ENCODE data around the gene OR10D3. TPM values are rescaled to one million over a fixed set of nuclear protein-coding genes. Genes with fewer than 3 reads are reported as not detected.

Gene OR10D3
- total RNA-seq, 1 experiment from 2014 or later, result not detected

GRCh38 chr11:124172599-124172998 is 10.5 kb upstream of the OR10D3 start:
- DNase-seq, result no peak
- TF ChIP-seq CTCF (IDR thresholded peaks at IDR 0.05; ENCODE audit: unreplicated experiment), result no peak
- Mint-ChIP-seq H3K27me3 (ENCODE audit: unreplicated experiment) (no peaks in the 10 kb centered on the region), H3K4me1 (ENCODE audit: low read depth, unreplicated experiment) (no peaks in the 10 kb centered on the region), H3K36me3 (ENCODE audit: insufficient read depth, unreplicated experiment) (no peaks in the 10 kb centered on the region), H3K9me3 (ENCODE audit: low read depth, unreplicated experiment) (no peaks in the 10 kb centered on the region), H3K4me3 (ENCODE audit: low read depth, unreplicated experiment) (no peak overlapping the region), H3K27ac (ENCODE audit: unreplicated experiment) (no peak overlapping the region)
- BruUV-seq (replicated peaks), result no TSS peak
- CTCF ChIA-PET, result no interaction called here
- intact Hi-C loops (cut with micrococcal nuclease; ENCODE audit: unreplicated experiment), result no loop called here

GRCh38 chr11:124174001-124174583 is 9.1 kb upstream of the OR10D3 start:
- H3K27ac Mint-ChIP-seq (ENCODE audit: unreplicated experiment), result no peak overlapping the region
- no peaks in the 10 kb centered on the region for H3K9me3 Mint-ChIP-seq (ENCODE audit: low read depth, unreplicated experiment)
- intact Hi-C loops (cut with micrococcal nuclease; ENCODE audit: unreplicated experiment), result no loop called here
- CTCF ChIA-PET, result interaction anchor here (0.6 kb wide), 1 partner anchor 1190 kb away, joined by 4 read pairs; no protein-coding TSS in a partner anchor
- H3K27me3 Mint-ChIP-seq (ENCODE audit: unreplicated experiment), result no peaks in the 10 kb centered on the region
- no TSS peak for BruUV-seq (replicated peaks)
- H3K36me3 Mint-ChIP-seq (ENCODE audit: insufficient read depth, unreplicated experiment), result no peaks in the 10 kb centered on the region
- no peak for DNase-seq
- no peak overlapping the region for H3K4me3 Mint-ChIP-seq (ENCODE audit: low read depth, unreplicated experiment)
- H3K4me1 Mint-ChIP-seq (ENCODE audit: low read depth, unreplicated experiment), result no peaks in the 10 kb centered on the region
- TF ChIP-seq CTCF (IDR thresholded peaks at IDR 0.05; ENCODE audit: unreplicated experiment), result no peak

- Mint-ChIP-seq H3K27me3 (ENCODE audit: unreplicated experiment) (no peaks in the 10 kb centered on the region), H3K27ac (ENCODE audit: unreplicated experiment) (no peak overlapping the region), H3K36me3 (ENCODE audit: insufficient read depth, unreplicated experiment) (no peaks in the 10 kb centered on the region), H3K4me1 (ENCODE audit: low read depth, unreplicated experiment) (no peaks in the 10 kb centered on the region), H3K4me3 (ENCODE audit: low read depth, unreplicated experiment) (no peak overlapping the region), H3K9me3 (ENCODE audit: low read depth, unreplicated experiment) (peaks cover 2% of the 10 kb centered on the region)
- no peak for TF ChIP-seq CTCF (IDR thresholded peaks at IDR 0.05; ENCODE audit: unreplicated experiment)
- no TSS peak for BruUV-seq (replicated peaks)
- DNase-seq, result no peak
- CTCF ChIA-PET, result no interaction called here
- intact Hi-C loops (cut with micrococcal nuclease; ENCODE audit: unreplicated experiment), result no loop called here
Measured at GRCh38 chr11:124176925-124177715, 6.0 kb upstream of the OR10D3 start.

GRCh38 chr11:124179310-124179709 is 3.8 kb upstream of the OR10D3 start:
- DNase-seq, result no peak
- H3K27ac Mint-ChIP-seq (ENCODE audit: unreplicated experiment), result no peak overlapping the region
- no peak overlapping the region for H3K4me3 Mint-ChIP-seq (ENCODE audit: low read depth, unreplicated experiment)
- TF ChIP-seq CTCF (IDR thresholded peaks at IDR 0.05; ENCODE audit: unreplicated experiment), result no peak
- H3K4me1 Mint-ChIP-seq (ENCODE audit: low read depth, unreplicated experiment), result no peaks in the 10 kb centered on the region
- CTCF ChIA-PET, result no interaction called here
- H3K27me3 Mint-ChIP-seq (ENCODE audit: unreplicated experiment), result no peaks in the 10 kb centered on the region
- BruUV-seq (replicated peaks), result no TSS peak
- intact Hi-C loops (cut with micrococcal nuclease; ENCODE audit: unreplicated experiment), result no loop called here
- no peaks in the 10 kb centered on the region for H3K36me3 Mint-ChIP-seq (ENCODE audit: insufficient read depth, unreplicated experiment)
- peaks cover 2% of the 10 kb centered on the region for H3K9me3 Mint-ChIP-seq (ENCODE audit: low read depth, unreplicated experiment)

Measured in Calu3 (cell line).